ENCODE results near the gene DAPK1. TPM values are rescaled to one million over a fixed set of nuclear protein-coding genes. Genes with fewer than 3 reads are reported as not detected.

Gene DAPK1
- total and polyA plus RNA-seq, 2 donors from 2014 or later: 15.5 to 166 TPM

GRCh38 chr9:87684627-87685219, 187.1 kb downstream of the DAPK1 start:
- intact Hi-C loops (cut with DNase I): no loop called here
- H3K27ac ChIP-seq (ENCODE audit: low read depth in 2 of 2, low read length in 2 of 2): peak overlapping the region in 1 of 2 donors; percentile 43
- peaks cover 4 to 11% (median 4%) of the 10 kb centered on the region in 3 donors for H3K36me3 ChIP-seq (ENCODE audit: control insufficient read depth in 2 of 3, insufficient read depth in 3 of 3, low read length in 3 of 3)
- no peaks in the 10 kb centered on the region for H3K9me3 ChIP-seq (ENCODE audit: control insufficient read depth in 2 of 3, insufficient read depth in 1 of 3, low read length in 3 of 3)
- H3K27me3 ChIP-seq (ENCODE audit: control insufficient read depth, insufficient read depth, low read length): no peaks in the 10 kb centered on the region
- no peak for FAIRE-seq
- H3K4me1 ChIP-seq (ENCODE audit: control insufficient read depth in 2 of 3, insufficient read depth in 2 of 3, low read depth in 1 of 3, low read length in 3 of 3): peaks cover 0 to 15% (median 7%) of the 10 kb centered on the region in 3 donors
- DNase-seq: peak in 3 of 5 donors; percentile 55 to 64 (median 62)
- TF ChIP-seq CTCF (IDR thresholded peaks at IDR 0.05; ENCODE audit: borderline replicate concordance, extremely low read depth, insufficient read depth): peak; percentile 76
- peak overlapping the region in 1 of 3 donors; percentile 53 for H3K9ac ChIP-seq (ENCODE audit: low read length in 3 of 3)
- H3K4me3 ChIP-seq (ENCODE audit: low read length in 3 of 3): peak overlapping the region in 1 of 3 donors; percentile 22

GRCh38 chr9:87685441-87685840, 187.8 kb downstream of the DAPK1 start:
- peak overlapping the region in 1 of 2 donors; percentile 30 for H3K27ac ChIP-seq (ENCODE audit: low read depth in 2 of 2, low read length in 2 of 2)
- peaks cover 0 to 15% (median 7%) of the 10 kb centered on the region in 3 donors for H3K4me1 ChIP-seq (ENCODE audit: control insufficient read depth in 2 of 3, insufficient read depth in 2 of 3, low read depth in 1 of 3, low read length in 3 of 3)
- H3K9ac ChIP-seq (ENCODE audit: low read length in 3 of 3): peak overlapping the region in 1 of 3 donors; percentile 53
- FAIRE-seq: no peak
- DNase-seq: no peak
- peaks cover 4 to 11% (median 6%) of the 10 kb centered on the region in 3 donors for H3K36me3 ChIP-seq (ENCODE audit: control insufficient read depth in 2 of 3, insufficient read depth in 3 of 3, low read length in 3 of 3)
- intact Hi-C loops (cut with DNase I): no loop called here
- TF ChIP-seq CTCF (IDR thresholded peaks at IDR 0.05; ENCODE audit: borderline replicate concordance, extremely low read depth, insufficient read depth): no peak
- H3K9me3 ChIP-seq (ENCODE audit: control insufficient read depth in 2 of 3, insufficient read depth in 1 of 3, low read length in 3 of 3): no peaks in the 10 kb centered on the region
- no peak overlapping the region for H3K4me3 ChIP-seq (ENCODE audit: low read length in 3 of 3)
- H3K27me3 ChIP-seq (ENCODE audit: control insufficient read depth, insufficient read depth, low read length): no peaks in the 10 kb centered on the region

- no peak for TF ChIP-seq CTCF (IDR thresholded peaks at IDR 0.05; ENCODE audit: borderline replicate concordance, extremely low read depth, insufficient read depth)
- Histone ChIP-seq H3K27ac (ENCODE audit: low read depth in 2 of 2, low read length in 2 of 2) (no peak overlapping the region), H3K4me1 (ENCODE audit: control insufficient read depth in 2 of 3, insufficient read depth in 2 of 3, low read depth in 1 of 3, low read length in 3 of 3) (peaks cover 0 to 15% (median 7%) of the 10 kb centered on the region in 3 donors), H3K9me3 (ENCODE audit: control insufficient read depth in 2 of 3, insufficient read depth in 1 of 3, low read length in 3 of 3) (no peaks in the 10 kb centered on the region), H3K27me3 (ENCODE audit: control insufficient read depth, insufficient read depth, low read length) (no peaks in the 10 kb centered on the region), H3K9ac (ENCODE audit: low read length in 3 of 3) (no peak overlapping the region), H3K4me3 (ENCODE audit: low read length in 3 of 3) (no peak overlapping the region), H3K36me3 (ENCODE audit: control insufficient read depth in 2 of 3, insufficient read depth in 3 of 3, low read length in 3 of 3) (peaks cover 4 to 11% (median 6%) of the 10 kb centered on the region in 3 donors)
- intact Hi-C loops (cut with DNase I): no loop called here
- no peak for FAIRE-seq
- DNase-seq: peak in 1 of 5 donors; percentile 15
Measured at GRCh38 chr9:87685871-87686519, 188.3 kb downstream of the DAPK1 start.
